ENCODE data around the gene ID1. TPM values are rescaled to one million over a fixed set of nuclear protein-coding genes. Genes with fewer than 3 reads are reported as not detected.
A peak's percentile ranks its signal among the peaks of the same experiment; 100 is the strongest.
"Not testable (repeated sequence)": the region's sequence is repeated elsewhere in the genome, so short reads cannot be mapped to it uniquely, and the experiment has no call there.

Gene ID1
- total RNA-seq, 4 donors from 2014 or later = 524 to 962 (median 571) TPM

DNA sequence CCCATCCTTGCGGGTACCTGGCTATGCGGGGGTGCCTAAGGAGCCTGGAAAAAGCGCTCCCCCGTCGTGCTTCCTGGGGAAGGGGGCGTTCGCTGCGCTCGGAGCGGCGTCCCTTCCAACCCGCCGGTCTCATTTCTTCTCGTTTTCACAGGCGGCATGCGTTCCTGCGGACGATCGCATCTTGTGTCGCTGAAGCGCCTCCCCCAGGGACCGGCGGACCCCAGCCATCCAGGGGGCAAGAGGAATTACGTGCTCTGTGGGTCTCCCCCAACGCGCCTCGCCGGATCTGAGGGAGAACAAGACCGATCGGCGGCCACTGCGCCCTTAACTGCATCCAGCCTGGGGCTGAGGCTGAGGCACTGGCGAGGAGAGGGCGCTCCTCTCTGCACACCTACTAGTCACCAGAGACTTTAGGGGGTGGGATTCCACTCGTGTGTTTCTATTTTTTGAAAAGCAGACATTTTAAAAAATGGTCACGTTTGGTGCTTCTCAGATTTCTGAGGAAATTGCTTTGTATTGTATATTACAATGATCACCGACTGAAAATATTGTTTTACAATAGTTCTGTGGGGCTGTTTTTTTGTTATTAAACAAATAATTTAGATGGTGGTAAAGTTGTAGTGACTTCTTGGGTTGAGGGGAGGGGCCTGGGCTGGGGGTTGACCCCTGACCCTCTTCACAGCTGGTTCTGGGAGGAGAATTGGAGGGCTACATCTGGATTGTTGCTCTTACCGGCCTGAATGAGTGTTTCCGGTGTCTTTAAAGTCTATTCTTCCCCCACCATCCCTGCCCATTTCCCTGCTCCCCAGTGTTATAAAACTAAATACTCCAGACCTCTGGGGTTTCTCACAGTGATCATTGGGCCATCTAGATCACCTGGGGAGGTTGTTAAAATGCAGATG, 1.1 kb downstream of the ID1 start:
- no peaks in the 10 kb centered on the region for H3K27me3 ChIP-seq
- H3K4me3 ChIP-seq = peak overlapping the region; percentile 57 to 65 (median 62)
- peak overlapping the region; percentile 80 to 93 (median 88) for H3K27ac ChIP-seq
- peaks cover 0 to 52% (median 32%) of the 10 kb centered on the region in 4 donors for H3K4me1 ChIP-seq
- H3K9me3 ChIP-seq = no peaks in the 10 kb centered on the region
- no peak for DNase-seq (ENCODE audit: low spot score in 2 of 2)
- WGBS, 2 donors = 5 to 7% methylated on average over 19 to 29 of the region's 39 CpGs
- H3K36me3 ChIP-seq = no peaks in the 10 kb centered on the region
- TF ChIP-seq, protein P1, sequence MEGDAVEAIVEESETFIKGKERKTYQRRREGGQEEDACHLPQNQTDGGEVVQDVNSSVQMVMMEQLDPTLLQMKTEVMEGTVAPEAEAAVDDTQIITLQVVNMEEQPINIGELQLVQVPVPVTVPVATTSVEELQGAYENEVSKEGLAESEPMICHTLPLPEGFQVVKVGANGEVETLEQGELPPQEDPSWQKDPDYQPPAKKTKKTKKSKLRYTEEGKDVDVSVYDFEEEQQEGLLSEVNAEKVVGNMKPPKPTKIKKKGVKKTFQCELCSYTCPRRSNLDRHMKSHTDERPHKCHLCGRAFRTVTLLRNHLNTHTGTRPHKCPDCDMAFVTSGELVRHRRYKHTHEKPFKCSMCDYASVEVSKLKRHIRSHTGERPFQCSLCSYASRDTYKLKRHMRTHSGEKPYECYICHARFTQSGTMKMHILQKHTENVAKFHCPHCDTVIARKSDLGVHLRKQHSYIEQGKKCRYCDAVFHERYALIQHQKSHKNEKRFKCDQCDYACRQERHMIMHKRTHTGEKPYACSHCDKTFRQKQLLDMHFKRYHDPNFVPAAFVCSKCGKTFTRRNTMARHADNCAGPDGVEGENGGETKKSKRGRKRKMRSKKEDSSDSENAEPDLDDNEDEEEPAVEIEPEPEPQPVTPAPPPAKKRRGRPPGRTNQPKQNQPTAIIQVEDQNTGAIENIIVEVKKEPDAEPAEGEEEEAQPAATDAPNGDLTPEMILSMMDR (IDR thresholded peaks at IDR 0.05) = no peak
- TF ChIP-seq EP300 (IDR thresholded peaks at IDR 0.05) (peak in 1 of 2 donors; percentile 41), POLR2A (IDR thresholded peaks at IDR 0.05) (no peak)

DNA sequence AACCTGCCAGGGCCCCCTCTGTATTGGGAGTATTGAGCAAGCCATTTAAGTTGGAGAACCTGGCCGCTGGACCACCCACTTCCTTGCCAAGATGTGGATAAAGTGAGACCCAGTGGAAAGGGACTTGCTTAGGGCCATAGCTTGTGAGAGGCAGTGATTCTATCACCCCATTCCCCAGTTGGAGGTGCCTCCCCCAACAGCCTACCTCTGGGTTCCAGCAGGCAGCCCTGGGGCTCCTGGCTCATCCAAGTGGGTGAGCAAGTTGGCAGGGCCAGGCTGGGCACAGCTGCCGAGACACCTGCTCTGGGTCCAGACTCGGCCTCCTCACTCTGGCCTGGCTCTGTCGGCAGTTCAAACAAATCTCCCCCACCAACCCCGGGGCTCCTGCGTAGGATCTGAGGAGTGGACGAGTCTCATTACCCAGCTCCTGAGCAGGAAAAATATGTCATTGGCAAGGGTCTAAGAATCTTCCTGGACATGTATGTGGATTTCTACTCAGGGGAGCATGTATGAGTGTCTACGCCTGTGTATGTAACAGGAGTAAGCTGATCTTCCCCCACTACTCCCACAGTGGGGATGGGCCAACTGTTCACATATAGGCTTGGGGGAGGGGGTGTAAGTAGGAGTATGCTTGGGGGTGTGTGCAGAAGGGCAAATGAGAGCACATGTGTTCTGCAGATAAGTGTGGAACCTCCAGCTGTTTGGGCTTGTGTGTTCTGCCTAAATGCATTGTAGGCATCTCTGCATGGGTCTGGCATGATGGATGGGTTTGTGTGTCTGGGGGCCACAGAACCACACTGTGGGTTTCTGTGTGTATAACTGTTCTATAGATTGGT, 1.9 kb downstream of the ID1 start:
- 45 to 70% methylated on average over 6 to 8 of the region's 8 CpGs for WGBS, 2 donors
- no peak for TF ChIP-seq EP300 (IDR thresholded peaks at IDR 0.05)
- TF ChIP-seq POLR2A (IDR thresholded peaks at IDR 0.05) = no peak
- TF ChIP-seq, protein P1 (IDR thresholded peaks at IDR 0.05) = no peak
- DNase-seq (ENCODE audit: low spot score in 2 of 2) = no peak

DNA sequence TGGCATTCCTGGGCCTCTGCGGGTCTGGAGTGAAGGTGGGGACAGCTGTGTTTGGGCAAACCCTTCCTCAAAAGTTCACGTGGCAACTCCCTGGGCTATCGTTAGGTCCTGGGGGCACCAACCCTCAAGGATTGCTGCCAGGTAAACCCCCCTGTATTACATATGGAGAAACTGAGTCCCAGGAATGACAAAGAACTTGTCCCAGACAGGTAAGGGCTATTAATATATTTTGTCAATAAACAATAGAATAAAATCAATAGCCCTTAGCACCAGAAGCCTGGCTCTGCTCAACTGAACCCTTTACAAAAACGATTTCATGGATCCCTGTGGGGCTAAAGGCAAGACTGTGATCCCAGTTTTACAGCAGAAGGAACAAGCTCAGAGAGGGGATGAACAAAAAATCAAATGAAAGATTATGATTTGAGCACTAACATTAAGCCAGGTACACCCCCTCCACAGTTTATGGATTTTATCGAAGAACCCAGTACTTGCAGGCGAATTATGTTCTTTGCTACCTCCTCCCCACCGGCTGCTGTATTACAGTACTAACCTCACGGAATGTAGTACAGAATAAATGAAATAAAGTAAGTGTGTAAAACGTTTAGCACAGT, 2.7 kb downstream of the ID1 start:
- H3K27ac ChIP-seq = peak overlapping the region; percentile 35 to 93 (median 88)
- WGBS, 2 donors = 58 to 66% methylated on average over 9 of the region's 9 CpGs
- no peaks in the 10 kb centered on the region for H3K27me3 ChIP-seq
- TF ChIP-seq POLR2A (IDR thresholded peaks at IDR 0.05) (no peak), EP300 (IDR thresholded peaks at IDR 0.05) (no peak)
- TF ChIP-seq, protein P1 (IDR thresholded peaks at IDR 0.05) = no peak
- H3K4me3 ChIP-seq = peak overlapping the region; percentile 57 to 65 (median 62)
- no peaks in the 10 kb centered on the region for H3K9me3 ChIP-seq
- H3K4me1 ChIP-seq = peaks cover 0 to 57% (median 34%) of the 10 kb centered on the region in 4 donors
- no peaks in the 10 kb centered on the region for H3K36me3 ChIP-seq
- DNase-seq (ENCODE audit: low spot score in 2 of 2) = no peak

More for the DNA sequence above, 1.9 kb downstream of the ID1 start:
- no peaks in the 10 kb centered on the region for H3K9me3 ChIP-seq
- H3K36me3 ChIP-seq = no peaks in the 10 kb centered on the region
- no peaks in the 10 kb centered on the region for H3K27me3 ChIP-seq
- peak overlapping the region; percentile 80 to 93 (median 88) for H3K27ac ChIP-seq
- H3K4me3 ChIP-seq = peak overlapping the region; percentile 57 to 65 (median 62)
- H3K4me1 ChIP-seq = peaks cover 0 to 52% (median 33%) of the 10 kb centered on the region in 4 donors

DNA sequence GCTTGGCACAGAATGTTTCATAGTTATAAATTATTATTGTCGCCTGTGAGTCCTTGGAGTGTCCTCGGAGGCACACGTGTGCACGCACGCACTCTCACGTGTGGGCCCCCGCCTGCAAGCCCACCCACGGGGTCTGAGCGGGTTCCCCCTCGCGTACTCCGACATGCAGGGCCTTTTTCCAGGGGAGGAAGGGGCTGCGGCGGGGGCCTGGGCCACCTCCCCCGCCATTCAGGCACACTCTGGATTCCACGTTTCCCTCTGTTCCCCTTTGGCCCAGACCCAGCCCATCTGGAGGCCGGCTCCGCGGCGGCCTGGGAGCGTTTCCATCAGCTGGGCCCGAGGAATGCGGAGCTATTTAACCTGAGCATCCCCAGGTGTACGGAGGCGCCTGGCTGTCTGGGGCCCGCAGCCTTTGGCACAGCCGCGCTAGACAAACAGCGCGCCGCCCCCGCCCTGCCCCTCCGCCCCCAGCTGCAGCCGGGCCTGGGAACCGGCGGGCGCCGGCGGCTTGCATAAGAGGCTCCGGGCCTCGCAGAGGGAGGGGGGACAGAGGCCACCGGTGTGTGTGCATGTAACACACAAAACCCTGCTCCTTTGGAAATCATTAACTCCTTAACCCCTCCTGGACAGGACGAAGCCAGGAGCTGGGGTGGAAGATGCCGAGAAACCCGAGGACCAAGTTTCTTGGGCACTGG, 3.3 kb downstream of the ID1 start:
- 21 to 23% methylated on average over 18 to 31 of the region's 45 CpGs for WGBS, 2 donors
- DNase-seq (ENCODE audit: low spot score in 2 of 2) = peak; percentile 58 to 67
- Histone ChIP-seq H3K4me1 (peaks cover 0 to 63% (median 34%) of the 10 kb centered on the region in 4 donors), H3K4me3 (peak overlapping the region; percentile 6 to 64 (median 32)), H3K36me3 (no peaks in the 10 kb centered on the region), H3K9me3 (no peaks in the 10 kb centered on the region), H3K27me3 (no peaks in the 10 kb centered on the region), H3K27ac (peak overlapping the region; percentile 35 to 93 (median 88))
- peak in 1 of 2 donors; percentile 83 for TF ChIP-seq EP300 (IDR thresholded peaks at IDR 0.05)
- TF ChIP-seq, protein P1 (IDR thresholded peaks at IDR 0.05) = no peak
- peak in 1 of 2 donors; percentile 46 for TF ChIP-seq POLR2A (IDR thresholded peaks at IDR 0.05)

DNA sequence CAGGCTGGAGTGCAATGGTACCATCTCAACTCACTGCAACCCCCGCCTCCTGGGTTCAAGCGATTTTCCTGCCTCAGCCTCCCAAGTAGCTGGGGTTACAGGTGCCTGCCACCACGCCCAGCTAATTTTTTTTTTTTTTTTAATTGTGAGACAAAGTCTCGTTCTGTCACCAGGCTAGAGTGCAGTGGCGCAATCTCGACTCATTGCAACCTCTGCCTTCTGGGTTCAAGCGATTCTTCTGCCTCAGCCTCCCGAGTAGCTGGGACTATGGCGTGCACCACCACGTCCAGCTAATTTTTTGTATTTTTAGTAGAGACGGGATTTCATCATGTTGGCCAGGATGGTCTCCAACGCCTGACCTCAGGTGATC, 7.2 kb downstream of the ID1 start:
- Histone ChIP-seq H3K4me1 (peaks cover 0 to 38% (median 22%) of the 10 kb centered on the region in 4 donors), H3K27ac (peak overlapping the region in 1 of 4 donors; percentile 85)
- not testable (repeated sequence) for H3K36me3 ChIP-seq; H3K4me3 ChIP-seq; H3K27me3 ChIP-seq; DNase-seq (ENCODE audit: low spot score in 2 of 2); H3K9me3 ChIP-seq
- 92% methylated on average over 12 of the region's 12 CpGs for WGBS, 2 donors
